Activated T-cell treated with anti-CD3 and anti-CD28 coated beads, Interleukin-2, amount 50 U/mL, for 1 hour (primary cell): ENCODE measurements around the gene NHLRC1.

Experiments
- DNase-seq: peaks from one replicate; pipeline ENCODE4 v3.0.0-alpha.2; 2020

Gene NHLRC1

GRCh38 chr6:18080544-18080943 is 41.9 kb downstream of the NHLRC1 start:
- DNase-seq, result no peak

GRCh38 chr6:18078866-18079265 is 43.6 kb downstream of the NHLRC1 start:
- no peak for DNase-seq

- DNase-seq, result no peak
Observed at GRCh38 chr6:18076231-18076630, 46.2 kb downstream of the NHLRC1 start.

GRCh38 chr6:18072841-18073240 is 49.6 kb downstream of the NHLRC1 start:
- DNase-seq, result no peak

- DNase-seq, result no peak
Observed at GRCh38 chr6:18070486-18070885, 52.0 kb downstream of the NHLRC1 start.
